IPS-11a (cell line): Measurements from ENCODE around the gene ADAT3.
A peak's percentile ranks its signal among the peaks of the same experiment; 100 is the strongest.
"Not testable (repeated sequence)": the region's sequence is repeated elsewhere in the genome, so short reads cannot be mapped to it uniquely, and the experiment has no call there.

ENCODE experiments used
- H3K4me3 ChIP-seq: one replicate; pipeline ENCODE4 v1.5.1; 2013; ENCODE audit warnings: low read depth, low read length, control low read depth

Gene ADAT3

DNA sequence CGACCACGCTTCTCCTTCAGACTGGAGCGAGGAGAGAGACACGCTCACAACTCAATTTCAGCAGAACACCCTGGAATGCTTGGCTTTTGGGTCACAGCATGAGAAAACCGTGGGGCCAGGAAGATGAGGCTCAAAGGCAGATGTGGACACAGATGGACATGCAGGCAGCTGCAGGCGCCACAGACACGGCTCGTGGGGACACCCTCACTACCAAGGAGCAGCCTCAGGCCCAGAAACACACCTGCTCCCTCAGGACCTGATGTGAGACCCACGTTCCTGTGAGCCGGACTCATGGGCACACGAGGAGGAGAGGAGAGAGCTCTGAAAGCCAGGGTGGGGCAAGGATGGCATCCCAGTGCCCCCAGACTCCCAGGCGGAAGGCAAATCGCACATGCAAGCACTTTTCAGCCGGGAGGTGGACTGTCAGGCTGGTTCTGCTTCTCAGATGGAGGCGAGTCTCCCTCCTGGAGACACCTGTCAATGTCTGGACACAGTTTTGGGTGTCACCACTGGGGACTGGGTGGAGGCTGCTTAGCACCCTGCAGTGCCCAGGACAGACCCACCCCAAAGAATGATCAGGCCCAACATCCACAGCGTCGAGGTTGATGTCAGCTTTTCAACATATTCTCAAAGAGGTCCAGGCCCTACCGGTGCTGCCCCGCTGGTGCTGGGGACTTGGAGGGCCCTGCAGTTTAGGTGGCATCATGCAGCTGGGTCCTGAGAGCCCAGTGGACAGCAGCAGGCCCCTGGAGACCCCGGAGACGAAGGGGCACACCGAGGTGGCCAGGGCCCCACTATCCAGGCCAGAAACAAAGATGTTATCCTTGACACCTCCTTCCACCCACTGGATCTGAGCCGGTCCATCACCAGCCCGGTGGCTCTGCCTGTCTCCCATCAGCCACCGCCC lies 22.2 kb upstream of the ADAT3 start:
- no peak overlapping the region for H3K4me3 ChIP-seq

DNA sequence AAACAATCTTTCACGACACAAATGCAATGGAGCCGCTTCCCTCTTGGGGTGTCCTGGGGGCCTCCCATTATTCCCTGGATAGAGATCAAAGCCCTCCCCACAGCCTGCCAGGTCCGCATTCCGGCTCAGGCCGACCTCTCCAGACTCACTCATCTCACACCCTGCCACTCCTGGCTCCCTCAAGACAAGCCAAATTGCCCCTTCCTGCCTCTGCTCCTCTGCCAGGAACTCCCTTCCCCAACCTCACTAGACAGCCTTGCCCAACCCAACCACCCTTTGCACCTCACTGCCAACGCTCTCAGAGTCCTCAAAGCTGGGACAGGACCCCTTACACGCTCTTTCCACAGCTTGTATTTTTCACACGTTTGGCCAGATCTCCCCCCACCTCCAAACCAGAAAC lies 21.4 kb upstream of the ADAT3 start:
- H3K4me3 ChIP-seq: no peak overlapping the region

DNA sequence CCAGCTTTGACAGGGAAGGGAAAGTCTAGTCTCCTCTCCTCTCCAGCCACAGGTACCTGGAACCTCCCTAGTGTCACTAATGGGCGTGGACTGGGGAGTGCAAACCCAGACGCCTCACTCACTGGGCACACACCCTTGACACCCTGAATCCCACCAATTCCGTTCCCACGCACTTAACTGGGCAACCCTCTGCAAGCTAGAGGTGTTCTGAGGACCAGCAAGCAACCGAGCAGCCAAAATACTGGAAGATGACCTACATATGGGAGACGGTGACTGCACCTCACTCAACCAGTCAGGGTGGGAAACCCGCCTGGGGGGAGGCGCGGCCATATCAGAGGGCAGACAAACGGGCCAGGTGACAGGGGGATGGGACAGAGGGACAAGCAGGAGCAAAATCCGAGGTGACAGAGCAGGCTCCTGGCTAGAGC lies 20.9 kb upstream of the ADAT3 start:
- peak overlapping the region; percentile 85 for H3K4me3 ChIP-seq

DNA sequence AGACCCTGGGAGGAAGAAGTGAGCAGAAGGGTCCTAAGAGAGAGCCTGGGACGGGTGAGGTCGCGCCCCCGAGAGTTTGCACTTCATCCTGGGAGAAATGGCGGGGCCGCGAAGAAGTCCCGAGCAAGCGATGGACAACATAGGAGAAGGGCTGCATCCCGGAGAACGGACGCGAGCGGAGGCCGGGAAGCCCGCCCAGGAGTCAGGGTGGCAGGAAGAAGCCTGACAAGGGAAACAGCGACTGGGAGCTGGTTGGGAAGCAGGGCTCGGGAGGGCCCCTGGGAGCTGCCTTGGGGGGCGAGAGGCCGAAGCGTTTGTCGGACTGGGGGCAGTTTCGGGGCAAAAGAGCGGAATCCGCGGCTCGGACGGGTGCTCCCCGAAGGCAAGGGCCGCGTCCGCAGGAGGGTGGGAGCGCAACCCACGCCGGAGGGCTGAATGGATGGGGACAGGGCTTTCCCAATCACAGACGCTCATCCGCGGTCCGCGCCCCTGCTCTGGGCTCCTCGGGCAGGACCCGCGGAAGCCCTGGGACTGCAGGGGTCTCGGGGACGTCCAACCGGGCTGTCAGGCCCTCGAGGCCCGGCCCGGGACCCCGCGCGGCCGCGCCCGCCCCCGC lies 20.4 kb upstream of the ADAT3 start:
- peak overlapping the region; percentile 85 for H3K4me3 ChIP-seq

DNA sequence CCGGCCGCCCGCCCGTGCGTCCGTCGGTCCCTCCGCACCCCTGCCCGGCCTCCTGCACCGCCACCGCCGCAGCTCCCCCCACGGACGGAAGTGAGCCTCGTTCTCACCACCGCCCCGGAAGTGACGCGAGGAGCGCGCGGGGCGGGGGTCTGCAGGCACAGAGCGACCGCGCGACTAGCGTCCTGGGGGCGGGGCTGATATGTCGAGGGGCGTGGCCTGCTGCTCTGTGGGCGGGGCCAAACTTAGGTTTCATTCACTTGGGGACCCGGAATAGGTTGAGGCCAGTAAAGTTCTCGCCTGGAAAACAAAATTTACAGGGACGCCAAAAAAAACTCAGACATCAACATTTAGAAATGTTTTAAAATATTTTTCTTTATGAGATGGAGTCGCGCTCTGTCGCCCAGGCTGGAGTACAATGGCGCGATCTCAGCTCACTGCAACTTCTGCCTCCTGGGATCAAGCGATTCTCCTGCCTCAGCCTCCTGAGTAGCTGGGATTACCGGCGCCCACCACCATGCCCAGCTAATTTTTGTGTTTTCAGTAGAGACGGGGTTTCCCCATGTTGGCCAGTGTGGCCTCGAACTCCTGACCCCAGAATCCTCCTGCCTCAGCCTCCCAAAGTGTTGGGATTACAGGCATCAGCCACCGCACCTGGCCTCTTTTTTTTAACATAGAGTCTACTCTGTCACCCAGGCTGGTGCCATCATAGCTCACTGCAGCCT lies 19.6 kb upstream of the ADAT3 start, which contains the start of gene ABHD17A:
ABHD17A (minus strand) TSS at position 99 of the 722 bp plus-strand sequence. CDS start 3,930 bp downstream, outside the sequence.
- peak within 1 kb of the TSS; percentile 85 for H3K4me3 ChIP-seq

DNA sequence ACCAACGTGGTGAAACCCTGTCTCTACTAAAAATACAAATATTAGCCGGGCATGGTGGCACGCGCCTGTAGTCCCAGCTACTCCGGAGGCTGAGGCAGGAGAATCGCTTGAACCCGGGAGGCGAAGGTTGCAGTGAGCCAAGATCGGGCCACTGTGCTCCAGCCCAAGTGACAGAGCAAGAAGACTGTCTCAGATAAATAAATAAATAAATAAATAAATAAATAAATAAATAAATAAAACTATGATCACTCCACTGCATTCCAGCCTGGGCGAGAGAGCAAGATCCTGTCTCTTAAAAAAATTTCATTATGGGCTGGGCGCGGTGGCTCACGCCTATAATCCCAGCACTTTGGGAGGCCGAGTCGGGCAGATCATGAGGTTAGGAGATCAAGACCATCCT lies 18.8 kb upstream of the ADAT3 start:
- H3K4me3 ChIP-seq: not testable (repeated sequence)

DNA sequence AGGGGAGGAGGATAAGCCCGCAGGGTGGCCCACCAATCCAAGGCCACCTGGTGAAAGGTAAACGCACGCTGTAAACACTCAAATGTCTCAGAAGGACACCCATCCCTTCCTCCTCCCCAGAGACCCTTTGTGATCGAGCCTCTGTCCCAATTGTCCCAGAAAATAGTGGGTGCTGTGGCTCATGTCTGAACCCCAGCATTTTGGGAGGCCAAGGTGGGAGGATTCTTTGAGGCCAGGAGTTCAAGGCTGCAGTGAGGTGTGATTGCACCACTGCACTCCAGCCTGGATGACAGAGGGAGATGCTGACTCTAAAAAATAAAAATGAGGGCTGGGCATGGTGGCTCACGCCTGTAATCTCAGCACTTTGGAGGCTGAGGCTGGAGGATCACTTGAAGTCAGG lies 16.8 kb upstream of the ADAT3 start:
- H3K4me3 ChIP-seq: no peak overlapping the region

DNA sequence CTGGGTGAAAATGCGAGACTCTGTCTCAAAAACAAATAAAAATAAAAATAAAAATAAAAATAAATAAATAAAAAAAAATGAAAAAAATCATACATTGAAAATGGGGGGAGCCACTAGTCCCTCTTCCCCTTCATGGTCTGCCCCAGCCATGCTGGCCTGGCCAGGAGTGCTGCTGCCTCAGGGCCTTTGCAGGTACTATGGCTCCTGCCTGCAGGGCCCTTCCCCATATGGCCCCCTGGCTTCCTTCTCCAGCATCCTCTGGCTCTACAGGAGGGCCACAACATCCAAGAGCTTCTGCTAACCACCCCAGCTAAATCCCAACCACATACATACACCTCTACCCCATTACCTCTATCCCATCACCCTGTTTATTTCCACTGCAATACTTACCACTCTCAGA lies 15.3 kb upstream of the ADAT3 start:
- H3K4me3 ChIP-seq: no peak overlapping the region

DNA sequence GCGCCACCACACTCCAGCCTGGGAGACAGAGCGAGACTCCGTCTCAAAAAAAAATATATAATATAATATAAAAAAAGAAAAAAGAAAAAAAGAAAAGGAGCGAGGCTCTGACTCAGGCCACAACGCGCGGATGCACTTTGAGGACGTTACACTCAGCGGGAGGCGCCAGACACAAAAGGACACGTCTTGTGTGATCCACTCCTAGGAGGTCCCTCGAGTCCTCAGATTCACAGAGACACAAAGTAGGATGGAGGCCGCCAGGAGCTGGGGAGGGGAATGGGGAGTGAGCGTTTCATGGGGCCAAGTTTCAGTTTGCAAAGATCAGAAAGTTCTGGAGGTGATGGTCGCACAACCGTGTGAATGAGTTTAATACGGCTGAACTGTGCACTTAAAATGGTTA lies 11.4 kb upstream of the ADAT3 start:
- H3K4me3 ChIP-seq: no peak overlapping the region

DNA sequence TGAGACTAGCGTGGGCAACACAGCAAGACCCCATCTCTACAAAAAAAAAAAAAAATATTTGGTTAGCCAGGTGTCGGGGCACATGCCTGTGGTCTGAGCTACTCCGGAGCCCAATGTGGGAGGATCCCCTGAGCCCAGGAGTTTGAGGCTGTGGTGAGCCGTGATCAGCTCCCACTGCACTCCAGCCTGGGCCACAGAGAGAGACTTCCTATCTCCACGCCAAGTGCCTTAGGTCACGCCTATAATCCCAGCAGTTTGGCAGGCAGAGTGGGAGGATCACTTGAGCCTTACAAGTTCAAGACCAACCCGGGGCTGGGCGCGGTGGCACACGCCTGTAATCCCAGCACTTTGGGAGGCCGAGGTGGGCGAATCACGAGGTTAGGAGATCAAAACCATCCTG lies 8.7 kb upstream of the ADAT3 start:
- no peak overlapping the region for H3K4me3 ChIP-seq

DNA sequence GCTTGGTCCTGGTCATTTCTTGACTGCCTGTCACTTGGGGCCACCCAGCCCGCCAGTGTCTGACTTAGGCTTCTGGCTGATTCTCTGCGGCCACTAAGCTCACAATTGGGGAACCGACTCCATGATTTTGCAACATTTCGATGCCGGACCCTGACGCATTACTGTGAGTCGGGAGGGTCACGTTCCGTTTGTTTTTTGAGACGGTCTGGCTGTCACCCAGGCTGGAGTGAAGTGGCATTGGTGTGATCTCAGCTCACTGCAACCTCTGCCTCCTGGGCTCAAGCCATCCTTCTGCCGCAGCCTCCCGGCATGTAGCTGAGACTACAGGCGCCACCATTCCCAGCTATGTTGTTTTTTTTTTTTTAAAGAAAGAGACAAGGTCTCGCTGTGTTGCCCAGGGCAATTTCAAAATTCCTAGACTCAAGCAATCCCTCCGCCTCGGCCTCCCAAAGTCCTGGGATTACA lies 3.2 kb upstream of the ADAT3 start:
- no peak overlapping the region for H3K4me3 ChIP-seq

DNA sequence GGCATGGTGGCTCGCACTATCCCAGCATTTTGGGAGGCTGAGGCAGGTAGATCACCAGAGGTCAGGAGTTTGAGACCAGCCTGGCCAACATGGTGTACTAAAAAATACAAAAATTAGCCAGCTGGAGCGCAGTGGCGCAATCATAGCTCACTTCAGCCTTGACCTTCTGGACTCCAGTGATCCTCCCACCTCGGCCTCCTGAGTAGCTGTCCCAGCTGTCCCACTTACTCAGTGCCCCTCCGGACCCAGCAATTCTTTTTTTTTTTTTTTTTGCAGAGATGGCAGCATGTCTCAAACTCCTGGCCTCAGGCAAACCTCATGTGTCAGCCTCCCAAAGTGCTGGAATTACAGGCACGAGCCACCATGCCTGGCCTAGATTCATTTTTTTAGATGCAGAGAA lies 2.3 kb upstream of the ADAT3 start:
- no peak overlapping the region for H3K4me3 ChIP-seq

DNA sequence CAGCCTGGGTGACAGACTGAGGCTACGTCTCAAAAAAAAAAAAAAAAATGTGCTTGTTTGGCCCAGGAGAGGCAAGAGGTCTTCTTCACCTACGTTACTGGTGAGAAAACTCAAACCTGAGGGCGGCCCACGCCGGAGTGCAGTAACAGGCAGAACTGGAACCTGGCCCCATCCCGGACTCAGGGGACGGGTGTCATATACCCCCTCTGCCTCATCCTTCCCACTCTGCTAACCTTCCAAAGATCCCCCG lies 414 bp upstream of the ADAT3 start:
- peak overlapping the region; percentile 18 for H3K4me3 ChIP-seq

DNA sequence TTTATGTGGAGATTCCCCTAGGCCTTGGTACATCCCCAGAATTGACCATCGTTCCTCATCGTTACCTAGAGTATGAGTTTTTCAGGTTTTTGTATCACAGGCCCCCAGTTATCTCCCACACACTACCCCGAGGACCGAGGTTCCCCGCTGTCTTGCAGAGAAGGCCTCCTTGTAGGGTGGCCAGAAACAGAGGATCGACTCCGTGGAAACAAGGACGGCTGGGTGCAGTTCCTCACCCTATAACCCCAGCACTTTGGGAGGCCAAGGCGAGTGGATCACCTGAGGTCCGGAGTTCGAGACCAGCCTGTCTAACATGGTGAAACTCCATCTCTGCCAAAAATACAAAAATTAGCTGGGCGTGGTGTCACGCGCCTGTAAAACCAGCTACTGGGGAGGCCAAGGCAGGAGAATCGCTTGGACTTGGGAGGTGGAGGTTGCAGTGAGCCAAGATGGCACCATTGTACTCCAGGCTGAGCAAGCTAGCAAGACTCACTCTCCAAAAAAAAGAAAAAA lies 720 bp downstream of the ADAT3 start:
- H3K4me3 ChIP-seq: peak overlapping the region; percentile 40

DNA sequence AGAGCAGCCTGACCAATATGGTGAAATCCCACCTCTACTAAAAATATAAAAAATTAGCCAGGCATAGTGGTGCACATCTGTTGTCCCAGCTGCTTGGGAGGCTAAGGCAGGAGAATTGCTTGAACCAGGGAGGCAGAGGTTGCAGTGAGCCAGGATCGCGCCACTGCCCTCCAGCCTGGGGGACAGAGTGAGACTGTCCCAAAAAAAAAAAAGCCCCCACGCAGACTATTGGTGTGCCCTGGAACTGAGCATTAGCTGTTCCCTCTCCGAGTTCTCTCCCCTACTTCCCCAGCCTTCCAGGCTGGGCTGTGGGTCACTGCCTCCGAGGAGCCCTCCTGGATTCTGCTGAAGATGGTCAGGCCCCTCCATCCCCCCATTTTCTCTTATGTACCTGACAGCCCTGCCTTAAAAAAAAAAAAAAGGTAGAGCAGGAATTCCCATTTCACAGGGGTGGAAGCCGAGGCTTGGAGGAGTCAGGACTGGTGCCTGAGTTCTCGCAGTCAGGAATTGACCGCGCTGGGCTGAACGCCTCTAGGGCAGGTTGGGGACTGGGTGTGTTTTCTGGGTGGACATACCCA lies 1.9 kb downstream of the ADAT3 start:
- H3K4me3 ChIP-seq: no peak overlapping the region

DNA sequence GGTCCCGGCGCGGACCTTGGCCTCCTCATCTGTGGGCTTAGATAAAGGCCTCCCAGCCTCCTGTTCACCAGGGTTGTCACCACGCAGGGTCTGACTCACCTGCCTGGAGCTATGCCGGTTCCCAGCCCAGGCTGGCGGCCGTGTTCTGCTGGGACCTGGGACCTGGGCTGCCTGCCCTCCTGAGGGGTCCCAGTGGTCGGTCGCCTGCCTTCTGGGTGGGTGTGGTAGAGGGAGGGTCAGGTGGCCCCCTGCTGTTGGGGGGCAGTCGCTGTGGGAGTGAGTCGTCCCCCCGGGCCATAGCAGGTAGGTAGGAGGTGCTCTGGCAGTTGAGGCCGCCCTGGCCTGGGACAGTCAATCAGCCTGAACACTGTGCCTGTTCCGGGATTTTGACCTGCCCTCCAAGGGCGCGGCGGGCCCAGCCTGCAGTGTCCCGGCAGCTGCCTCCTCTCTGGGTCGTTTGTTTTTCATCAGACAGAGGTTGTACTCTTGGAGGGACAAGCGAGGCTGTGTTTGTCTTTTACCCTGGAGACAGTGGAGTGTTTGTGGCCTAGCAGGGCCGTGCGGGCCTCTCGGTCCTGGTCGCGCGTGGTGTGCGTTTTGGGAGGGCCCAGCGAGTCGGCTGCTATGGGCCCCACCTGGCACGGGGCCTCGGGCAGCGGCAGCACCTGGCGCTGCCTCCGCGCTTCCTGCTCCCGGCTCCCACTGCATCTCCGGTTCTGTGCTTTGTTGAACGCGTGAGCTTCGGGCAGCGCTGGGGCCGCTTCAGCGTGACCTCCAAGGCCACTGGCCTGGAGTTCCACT lies 2.6 kb downstream of the ADAT3 start:
- no peak overlapping the region for H3K4me3 ChIP-seq

DNA sequence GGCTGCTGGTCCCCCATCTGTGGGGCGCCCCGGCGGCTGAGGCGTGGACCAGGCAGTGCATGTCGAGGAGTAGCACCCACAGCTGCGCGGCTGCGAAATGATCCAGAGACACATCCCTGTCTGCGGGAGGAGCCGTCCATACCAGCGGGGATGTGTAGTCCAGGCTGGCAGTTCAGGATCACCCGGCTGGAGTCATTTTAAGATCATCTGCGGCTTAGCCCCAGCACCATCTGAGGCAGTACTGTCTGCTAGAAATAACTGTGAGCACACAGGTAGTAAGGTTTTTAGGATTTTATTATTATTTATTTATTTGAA lies 3.1 kb downstream of the ADAT3 start:
- H3K4me3 ChIP-seq: no peak overlapping the region

DNA sequence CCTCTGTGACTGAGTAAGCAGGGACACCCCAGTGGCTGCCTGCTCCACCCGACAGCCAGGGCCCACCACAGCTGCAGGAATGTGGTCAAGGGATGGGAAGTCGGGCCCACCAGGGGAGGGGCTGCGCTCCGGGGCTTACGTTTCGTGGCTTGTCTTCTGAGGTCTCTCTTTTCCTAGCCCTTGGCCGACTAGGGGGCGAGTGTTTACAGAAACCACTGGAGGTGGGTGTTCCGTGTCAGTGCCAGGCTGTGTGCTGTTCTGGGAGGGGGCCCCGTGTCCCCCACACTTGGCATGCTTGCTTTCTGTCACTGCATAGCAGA lies 4.5 kb downstream of the ADAT3 start:
- no peak overlapping the region for H3K4me3 ChIP-seq

DNA sequence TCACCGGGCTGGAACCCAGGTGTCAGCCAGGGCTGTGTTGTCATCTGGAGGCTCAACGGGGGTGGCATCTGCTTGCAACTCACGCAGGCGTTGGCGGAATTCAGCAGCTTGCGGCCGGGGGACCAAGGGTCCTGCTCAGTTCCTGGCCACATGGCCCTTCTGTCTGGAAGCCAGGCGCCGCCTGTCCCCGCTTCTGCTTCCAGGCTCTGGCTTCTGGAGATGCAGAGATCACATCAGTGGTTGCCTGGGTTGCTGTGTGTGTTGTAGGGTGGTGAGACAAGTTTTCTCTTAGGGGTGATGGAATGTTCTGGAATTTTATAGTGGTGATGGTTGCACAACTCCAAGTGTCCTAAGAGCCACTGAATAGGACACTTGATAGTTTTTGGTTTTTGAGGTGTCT lies 5.0 kb downstream of the ADAT3 start:
- no peak overlapping the region for H3K4me3 ChIP-seq

DNA sequence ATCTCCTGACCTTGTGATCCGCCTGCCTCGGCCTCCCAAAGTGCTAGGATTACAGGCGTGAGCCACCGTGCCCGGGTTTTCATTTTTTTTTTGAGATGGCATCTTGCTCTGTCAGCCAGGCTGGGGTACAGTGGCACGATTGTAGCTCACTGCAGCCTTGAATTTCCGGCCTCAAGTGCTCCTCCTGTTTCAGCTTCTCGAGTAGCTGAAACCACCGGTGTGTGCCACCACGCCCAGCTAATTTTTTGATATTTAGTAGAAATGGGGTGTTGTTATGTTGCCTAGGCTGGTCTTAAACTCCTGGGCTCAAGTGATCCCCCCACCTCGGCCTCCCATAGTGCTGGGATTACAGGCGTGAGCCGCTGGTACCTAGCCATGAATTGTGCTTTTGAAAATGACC lies 5.9 kb downstream of the ADAT3 start:
- H3K4me3 ChIP-seq: no peak overlapping the region

DNA sequence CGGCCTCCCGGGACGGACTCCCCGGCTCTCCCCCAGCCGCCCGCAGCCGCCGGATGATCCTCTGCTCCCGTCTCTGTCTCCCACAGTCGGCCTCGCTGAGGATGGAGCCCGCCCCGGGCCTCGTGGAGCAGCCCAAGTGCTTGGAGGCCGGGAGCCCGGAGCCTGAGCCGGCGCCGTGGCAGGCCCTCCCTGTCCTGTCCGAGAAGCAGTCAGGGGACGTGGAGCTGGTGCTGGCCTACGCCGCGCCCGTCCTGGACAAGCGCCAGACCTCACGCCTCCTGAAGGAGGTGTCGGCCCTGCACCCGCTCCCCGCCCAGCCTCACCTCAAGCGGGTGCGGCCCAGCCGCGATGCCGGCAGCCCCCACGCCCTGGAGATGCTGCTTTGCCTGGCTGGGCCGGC lies 6.8 kb downstream of the ADAT3 start:
- no peak overlapping the region for H3K4me3 ChIP-seq
